GM18499 (cell line): Measurements from ENCODE around the gene MLPH.

ENCODE experiments used
- ATAC-seq: cut with Tn5 transposase; IDR thresholded peaks from one replicate; pipeline ENCODE4 v1.9.1; 2021; ENCODE audit warnings: moderate number of reproducible peaks; ENCODE audit not compliant: insufficient read depth, unreplicated experiment

MLPH gene

DNA sequence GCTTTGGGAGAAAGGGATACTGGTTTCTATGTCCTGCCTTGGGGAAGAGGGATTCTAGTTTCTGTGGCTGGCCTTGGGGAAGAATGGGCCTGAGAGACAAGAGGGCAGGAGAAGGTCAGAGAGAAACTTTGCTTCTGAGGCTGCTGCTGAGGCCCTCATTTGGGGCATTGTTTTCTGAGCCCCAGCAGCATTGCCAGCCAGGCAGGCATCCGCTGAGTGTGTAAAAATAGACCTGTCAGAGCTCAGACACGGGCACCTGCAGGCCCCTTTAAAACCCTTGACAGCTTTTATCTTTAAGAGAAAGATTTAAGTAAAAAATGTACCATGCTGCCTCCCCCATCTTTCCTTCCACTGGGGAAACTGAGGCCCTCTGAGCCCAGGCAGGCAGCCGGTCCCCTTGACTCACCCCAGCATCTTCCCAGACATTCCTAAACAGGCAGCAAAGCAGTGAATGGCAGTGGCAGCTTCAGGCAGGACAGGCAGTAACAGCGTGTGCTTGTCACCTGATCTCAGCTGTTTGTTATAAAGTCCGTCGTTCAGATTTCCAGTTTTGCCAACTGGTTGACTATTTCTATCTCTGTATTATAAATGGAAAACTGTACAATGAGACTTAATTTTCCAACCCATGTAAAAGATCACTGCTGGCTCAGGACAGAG lies 27.6 kb downstream of the MLPH start:
- no peak for ATAC-seq

- no peak for ATAC-seq
Observed at GRCh38 chr2:237515166-237515565, 28.1 kb downstream of the MLPH start.

GRCh38 chr2:237515621-237516275 lies 28.7 kb downstream of the MLPH start:
- ATAC-seq: no peak

DNA sequence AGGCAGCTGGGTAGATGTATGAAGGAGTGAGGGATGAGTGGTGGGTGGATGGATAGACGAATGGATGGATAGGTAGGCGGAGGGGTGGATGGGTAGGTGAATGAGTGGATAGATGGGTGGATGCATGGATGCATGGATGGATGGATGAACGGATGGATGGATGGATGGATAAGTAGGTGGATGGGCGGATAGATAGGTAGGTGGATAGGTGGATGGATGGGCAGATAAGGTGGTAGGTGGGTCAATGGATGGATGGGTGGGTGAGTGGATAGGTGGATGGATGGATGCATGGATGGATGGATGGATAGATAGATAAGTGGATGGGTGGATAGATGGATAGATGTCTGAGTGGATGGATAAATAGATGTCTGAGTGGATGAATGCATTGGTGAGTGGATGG lies 30.1 kb downstream of the MLPH start:
- no peak for ATAC-seq

- ATAC-seq: no peak
Observed at GRCh38 chr2:237517990-237518389, 30.9 kb downstream of the MLPH start.

GRCh38 chr2:237519506-237520245 lies 32.6 kb downstream of the MLPH start:
- ATAC-seq: no peak

DNA sequence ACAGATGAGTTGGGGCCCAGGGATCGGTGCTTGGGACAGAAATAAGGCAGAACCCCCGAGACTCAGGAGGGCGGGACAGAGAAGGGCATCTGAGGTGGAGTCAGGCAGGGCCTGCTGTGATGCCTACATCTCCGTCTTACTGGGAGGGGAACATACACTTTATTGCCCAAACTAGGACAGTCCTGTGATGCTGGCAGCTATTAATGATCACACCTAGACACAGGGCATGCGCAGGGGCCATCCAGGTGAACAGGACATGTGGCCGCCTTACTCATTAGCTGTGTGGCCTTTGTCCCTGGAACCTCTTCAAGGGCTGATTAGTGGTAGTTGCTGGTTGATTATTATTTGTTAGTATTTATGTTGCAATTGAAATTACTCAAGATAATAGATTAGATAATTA lies 33.2 kb downstream of the MLPH start:
- no peak for ATAC-seq

GRCh38 chr2:237524631-237525030 lies 37.6 kb downstream of the MLPH start:
- no peak for ATAC-seq

GRCh38 chr2:237525559-237526157 lies 38.6 kb downstream of the MLPH start:
- no peak for ATAC-seq

GRCh38 chr2:237527233-237527632 lies 40.2 kb downstream of the MLPH start:
- ATAC-seq: no peak

DNA sequence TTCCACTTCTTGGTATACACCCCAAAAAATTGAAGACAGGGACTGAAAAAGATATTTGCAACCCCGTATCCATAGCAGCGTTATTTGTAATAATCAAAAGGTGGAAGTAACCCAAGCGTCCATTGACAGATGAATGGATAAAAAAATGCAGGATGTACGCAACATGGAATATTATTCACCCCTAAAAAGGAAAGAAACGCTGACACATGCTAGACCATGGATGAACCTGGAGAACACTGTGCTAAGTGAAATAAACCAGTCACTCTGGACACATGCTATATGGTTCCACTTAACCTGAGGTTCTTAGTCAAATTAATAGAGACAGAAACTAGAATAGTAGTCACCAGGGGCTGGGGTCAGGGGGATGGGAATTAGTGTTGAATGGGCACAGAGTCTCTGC lies 40.7 kb downstream of the MLPH start:
- ATAC-seq: no peak

- ATAC-seq: no peak
Observed at GRCh38 chr2:237529452-237530402, 42.7 kb downstream of the MLPH start.

- ATAC-seq: no peak
Observed at GRCh38 chr2:237530472-237531433, 43.7 kb downstream of the MLPH start.

DNA sequence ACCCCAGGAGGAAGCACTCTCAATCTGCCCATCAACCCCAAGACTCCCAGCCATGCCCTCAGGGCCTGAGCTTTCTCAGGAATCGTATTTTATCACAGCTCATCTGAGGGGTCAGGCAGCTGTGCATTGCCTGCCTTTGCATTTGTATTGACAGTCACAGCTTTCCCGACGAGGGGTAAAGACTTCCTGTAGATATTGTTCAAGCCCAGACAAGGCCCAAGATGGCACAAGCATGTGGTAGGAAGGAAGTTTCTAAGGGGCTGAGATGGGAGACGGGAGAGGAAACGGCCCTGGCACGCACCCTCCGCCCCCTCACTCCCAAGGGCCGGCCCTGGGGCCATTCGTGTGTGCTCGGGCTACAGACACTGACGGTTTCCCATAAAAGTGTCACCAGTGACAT lies 45.1 kb downstream of the MLPH start:
- ATAC-seq: no peak

DNA sequence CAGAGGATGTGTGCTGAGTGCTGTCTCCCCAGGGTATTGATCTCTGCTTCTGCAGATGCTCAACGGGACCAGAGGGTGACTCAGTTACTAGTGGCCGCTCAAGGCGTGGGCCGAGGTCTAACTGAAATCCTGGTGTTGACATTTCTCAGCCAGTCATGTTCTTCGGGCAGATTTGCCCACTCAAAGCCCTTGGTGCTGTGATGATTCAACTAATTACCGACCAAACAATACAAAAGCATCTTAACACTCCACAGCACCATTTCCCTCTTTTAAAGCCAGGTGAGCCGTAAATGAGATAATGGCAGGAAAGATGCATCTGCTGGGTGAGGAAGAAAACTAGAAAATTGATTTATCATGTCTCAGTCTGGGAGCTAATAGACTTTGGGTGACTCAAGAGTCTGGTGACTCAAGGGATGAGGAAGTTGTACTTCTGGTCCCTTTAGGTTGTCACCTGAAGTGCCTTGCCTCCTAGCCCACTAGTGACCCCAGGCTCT lies 46.7 kb downstream of the MLPH start:
- no peak for ATAC-seq

- ATAC-seq: no peak
Observed at GRCh38 chr2:237534380-237534779, 47.3 kb downstream of the MLPH start.

DNA sequence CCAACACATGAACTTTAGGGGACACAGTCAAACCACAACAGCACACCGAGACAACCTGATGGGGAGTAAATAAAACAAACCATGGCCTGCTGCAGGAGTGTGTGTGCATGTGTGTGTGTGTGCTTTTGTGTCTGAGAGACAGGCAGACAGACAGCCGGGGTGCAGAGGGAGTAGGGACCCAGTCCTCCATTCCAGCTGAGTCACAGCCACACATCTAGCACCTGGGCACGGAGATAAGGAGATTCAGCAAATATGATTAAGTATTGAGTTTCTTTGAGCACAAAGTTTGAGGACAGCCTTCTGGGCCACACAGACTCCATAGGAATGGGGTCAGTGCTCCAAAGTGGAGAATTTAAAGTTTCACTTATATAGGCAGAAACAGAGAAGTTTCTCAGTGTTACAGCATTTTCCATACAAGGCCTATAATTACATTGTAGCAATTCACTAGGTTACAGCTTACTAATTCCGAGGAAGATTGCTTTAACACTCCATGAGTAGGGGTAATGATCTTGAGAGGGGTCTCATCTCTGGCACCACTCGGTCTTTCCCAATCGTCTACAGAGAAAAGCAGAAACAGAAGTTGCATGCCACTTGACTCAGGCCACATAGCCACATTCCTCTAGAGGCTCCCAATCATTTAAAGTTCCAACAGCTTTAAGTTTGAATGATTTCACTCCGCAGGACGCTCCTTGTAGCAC lies 48.5 kb downstream of the MLPH start:
- no peak for ATAC-seq

DNA sequence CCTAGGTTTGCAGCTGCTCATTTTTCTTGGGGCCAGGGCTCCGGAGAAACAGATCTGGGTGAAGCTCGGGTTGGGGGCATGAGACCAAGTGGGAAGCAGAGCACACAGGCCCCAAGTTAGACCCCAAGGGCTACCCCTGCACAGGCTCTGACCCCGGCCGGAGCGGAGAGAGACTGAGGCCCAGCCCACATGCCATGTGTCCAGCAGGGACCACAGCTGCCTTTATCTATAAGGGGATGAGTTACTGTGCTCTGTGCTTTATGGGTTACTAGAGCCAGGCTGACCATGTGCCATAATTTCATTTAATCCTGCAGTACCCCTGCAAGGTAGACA lies 49.0 kb downstream of the MLPH start:
- no peak for ATAC-seq
